Measurements from ENCODE around the gene USB1. TPM values are rescaled to one million over a fixed set of nuclear protein-coding genes. Genes with fewer than 3 reads are reported as not detected.

USB1 gene
- total RNA-seq, 1 donor from 2014 or later: 133 TPM

DNA sequence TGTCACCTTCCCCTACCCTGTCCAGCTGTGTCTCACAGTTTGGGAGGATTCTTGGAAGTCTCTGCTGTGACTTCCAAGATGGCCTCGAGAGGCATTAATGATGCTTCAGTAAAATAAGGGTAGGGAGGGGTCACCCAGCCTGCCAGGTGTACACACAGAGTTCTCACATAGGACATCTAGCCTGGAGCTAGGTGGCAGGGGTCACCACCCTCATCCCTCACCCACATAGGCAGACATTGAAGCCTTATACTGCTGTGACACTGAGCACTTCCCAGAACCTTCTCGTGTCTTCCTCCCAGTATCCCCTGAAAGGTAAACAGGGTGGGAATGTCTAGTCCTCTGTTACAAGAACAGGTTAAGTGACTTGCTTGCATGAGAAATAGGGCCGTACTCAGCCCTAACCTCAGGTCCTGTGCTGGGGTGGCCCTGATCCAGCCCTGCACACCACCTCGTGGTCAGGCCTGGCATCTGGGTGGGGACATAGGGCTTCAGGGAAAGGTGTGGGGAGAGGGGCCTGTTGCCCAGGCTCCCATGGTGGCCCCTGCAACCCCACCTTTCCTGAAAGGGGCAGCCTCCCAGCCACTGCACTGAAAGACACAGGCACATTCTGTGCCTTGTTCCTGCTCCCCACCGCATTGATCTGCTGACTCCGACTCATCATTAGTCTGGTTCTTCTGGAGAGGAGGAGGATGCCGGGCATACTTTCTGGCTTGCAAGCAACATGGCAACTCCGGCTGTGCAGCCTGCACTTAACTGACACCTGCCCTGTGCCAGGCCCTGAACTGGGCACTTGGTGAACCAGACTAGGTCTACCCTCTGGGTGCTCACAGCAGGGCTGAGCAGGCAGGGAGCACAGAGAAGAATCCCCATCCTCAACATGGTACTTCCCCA lies 20.7 kb downstream of the USB1 start:
- TF ChIP-seq, protein P1, sequence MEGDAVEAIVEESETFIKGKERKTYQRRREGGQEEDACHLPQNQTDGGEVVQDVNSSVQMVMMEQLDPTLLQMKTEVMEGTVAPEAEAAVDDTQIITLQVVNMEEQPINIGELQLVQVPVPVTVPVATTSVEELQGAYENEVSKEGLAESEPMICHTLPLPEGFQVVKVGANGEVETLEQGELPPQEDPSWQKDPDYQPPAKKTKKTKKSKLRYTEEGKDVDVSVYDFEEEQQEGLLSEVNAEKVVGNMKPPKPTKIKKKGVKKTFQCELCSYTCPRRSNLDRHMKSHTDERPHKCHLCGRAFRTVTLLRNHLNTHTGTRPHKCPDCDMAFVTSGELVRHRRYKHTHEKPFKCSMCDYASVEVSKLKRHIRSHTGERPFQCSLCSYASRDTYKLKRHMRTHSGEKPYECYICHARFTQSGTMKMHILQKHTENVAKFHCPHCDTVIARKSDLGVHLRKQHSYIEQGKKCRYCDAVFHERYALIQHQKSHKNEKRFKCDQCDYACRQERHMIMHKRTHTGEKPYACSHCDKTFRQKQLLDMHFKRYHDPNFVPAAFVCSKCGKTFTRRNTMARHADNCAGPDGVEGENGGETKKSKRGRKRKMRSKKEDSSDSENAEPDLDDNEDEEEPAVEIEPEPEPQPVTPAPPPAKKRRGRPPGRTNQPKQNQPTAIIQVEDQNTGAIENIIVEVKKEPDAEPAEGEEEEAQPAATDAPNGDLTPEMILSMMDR (IDR thresholded peaks at IDR 0.05): no peak
- peak overlapping the region; percentile 22 to 30 for H3K27ac ChIP-seq

DNA sequence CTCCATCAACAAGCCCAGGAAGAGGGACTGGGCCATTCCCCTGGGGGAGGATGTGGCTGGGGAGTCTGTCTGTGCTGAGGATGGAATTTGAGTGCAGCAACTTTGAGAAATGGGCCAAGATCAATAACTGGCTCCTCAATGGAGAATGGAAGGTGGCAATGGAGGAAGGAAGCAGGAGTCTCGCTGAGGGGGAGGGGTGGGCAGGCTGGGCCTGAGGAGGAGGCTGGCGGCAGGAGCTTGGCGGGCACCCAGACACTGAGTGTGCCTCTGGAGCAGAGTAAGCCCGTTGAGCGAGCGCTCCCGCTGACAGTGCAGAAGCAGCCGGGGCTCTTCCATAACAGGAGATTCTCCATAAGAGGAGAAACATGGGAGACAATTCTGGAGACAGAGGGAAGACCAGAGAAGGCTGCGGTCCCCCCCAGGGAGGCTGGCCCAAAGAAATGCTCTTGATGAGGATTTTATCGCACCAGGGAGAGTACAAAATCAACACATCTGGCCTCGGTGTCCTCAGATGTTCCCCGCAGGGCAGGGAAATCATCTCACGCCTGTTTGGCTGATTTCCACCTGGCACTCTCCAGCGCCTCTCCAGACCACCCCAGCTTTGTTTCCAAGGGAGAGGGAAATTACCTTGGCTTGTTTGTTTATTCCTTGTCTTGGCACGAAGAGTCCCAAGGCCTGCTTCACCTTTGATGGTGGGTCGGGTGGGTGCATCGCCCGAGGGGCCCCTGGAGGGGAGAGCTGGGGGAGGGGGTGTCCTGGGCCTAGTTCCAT lies 21.6 kb downstream of the USB1 start:
- Histone ChIP-seq H3K27me3 (no peaks in the 10 kb centered on the region), H3K4me1 (peaks cover 7 to 18% of the 10 kb centered on the region in 2 donors), H3K4me3 (no peak overlapping the region), H3K9me3 (no peaks in the 10 kb centered on the region), H3K36me3 (peaks cover 7 to 8% of the 10 kb centered on the region in 2 donors), H3K27ac (peak overlapping the region; percentile 22 to 30)
- DNase-seq (ENCODE audit: low spot score in 2 of 2): peak in 1 of 2 donors; percentile 80
- TF ChIP-seq, protein P1 (IDR thresholded peaks at IDR 0.05): no peak
- intact Hi-C loops (cut with DNase I): loop anchor here (10.0 kb wide), 2 partner anchors 232 to 462 kb away; no protein-coding TSS in a partner anchor

More for the DNA sequence above, 20.7 kb downstream of the USB1 start:
- no peak overlapping the region for H3K4me3 ChIP-seq
- H3K27me3 ChIP-seq: no peaks in the 10 kb centered on the region
- H3K4me1 ChIP-seq: peaks cover 7 to 15% of the 10 kb centered on the region in 2 donors
- H3K36me3 ChIP-seq: peaks cover 10 to 14% of the 10 kb centered on the region in 2 donors
- H3K9me3 ChIP-seq: no peaks in the 10 kb centered on the region
- intact Hi-C loops (cut with DNase I): loop anchor here (10.0 kb wide), 2 partner anchors 233 to 463 kb away; no protein-coding TSS in a partner anchor
- DNase-seq (ENCODE audit: low spot score in 2 of 2): no peak

DNA sequence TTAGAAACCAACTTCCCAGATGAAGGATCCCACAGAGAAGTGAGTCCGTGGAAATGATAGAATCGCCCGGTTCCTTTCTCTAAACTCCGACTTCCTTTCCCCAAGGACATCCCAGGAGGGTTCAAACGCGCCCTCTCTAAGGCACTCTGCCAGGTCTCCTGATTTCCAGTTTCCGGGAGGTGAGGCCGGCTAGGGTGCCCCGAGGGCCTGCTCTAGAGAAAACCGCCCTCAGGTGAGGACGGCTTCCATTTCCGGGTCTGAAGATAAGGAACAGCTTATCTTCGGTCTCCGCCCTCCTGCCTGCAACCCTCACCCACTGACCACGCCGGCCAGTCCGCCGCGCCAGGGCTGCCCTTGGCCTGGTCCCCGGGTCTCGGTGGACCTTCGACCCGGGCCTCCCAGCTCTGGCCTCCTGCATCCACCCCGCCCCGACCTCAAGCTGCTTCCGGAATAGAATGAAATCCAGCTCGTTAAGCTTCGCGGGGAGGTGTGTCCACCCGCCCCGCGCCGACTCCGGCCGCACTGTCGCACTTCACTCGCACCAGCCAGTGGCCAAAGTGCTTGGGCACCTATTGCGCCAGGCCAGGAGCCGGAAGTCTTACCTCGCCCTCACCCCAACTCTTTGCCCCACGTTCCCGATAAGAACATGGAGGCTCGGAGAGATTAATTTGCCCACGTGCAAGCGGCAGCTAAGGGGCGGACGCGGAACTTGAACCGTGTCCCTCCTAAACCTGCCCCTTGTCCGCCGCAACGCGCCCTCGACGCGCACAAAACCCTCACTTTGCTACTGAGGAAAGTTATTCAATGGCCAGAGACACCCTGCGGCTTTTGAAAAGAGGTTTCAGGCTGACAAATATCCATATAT lies 23.5 kb downstream of the USB1 start:
- peak overlapping the region in 1 of 2 donors; percentile 74 for H3K27ac ChIP-seq
- H3K27me3 ChIP-seq: no peaks in the 10 kb centered on the region
- H3K4me1 ChIP-seq: peaks cover 7 to 18% of the 10 kb centered on the region in 2 donors
- TF ChIP-seq, protein P1 (IDR thresholded peaks at IDR 0.05): no peak
- H3K9me3 ChIP-seq: no peaks in the 10 kb centered on the region
- no peak for DNase-seq (ENCODE audit: low spot score in 2 of 2)
- intact Hi-C loops (cut with DNase I): loop anchor here (2.0 to 10.0 kb wide), 3 partner anchors 174 to 460 kb away; partner anchors contain the start of gene CSNK2A2
- H3K36me3 ChIP-seq: no peaks in the 10 kb centered on the region
- peak overlapping the region; percentile 74 to 82 for H3K4me3 ChIP-seq

DNA sequence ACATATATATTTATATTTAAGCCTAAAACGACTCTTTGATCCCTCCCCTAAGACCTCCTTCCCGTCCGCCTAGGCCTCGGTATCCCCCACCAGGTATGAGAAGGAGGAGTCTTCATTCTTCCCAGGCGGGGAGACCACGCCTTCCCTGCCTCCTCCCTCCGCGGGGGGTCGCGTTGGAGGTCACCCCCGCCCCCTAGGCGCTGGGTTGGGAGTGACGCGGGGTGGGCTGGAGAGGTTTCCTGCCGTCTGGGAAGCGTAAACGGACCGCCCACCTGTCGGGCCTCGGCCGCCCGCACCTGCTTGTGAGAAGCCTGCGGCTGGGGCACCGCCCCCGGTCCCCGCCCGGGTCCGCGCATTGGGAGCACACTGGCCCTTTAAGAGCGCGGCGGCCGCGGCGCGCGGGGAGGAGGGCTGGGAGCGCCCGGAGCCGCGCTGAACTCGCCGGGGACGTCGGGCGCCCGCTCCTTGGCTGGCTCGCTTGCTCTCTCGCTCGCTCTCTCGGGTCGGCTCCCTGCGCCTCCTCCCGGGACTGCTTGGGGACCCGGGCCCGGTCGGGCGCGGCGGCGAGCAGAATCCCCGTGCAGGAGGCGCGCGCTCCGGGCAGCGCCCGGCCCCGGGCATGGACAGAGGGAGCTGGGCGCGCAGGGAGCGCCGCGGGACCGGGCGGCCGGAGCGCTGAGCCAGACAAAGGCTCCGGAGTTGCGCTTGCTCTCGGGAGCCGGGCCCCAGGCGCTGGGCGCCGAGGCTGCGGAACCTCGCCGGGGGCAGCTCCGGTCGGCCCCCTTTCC lies 24.3 kb downstream of the USB1 start, which contains the start of gene MMP15:
Gene MMP15 (plus strand): TSS at position 404 of the 788 bp plus-strand sequence. CDS start 597 bp downstream, outside the sequence.
- Histone ChIP-seq H3K4me1 (peaks cover 7 to 18% of the 10 kb centered on the region in 2 donors), H3K9me3 (no peaks in the 10 kb centered on the region), H3K4me3 (peak within 1 kb of the TSS; percentile 74 to 82), H3K27me3 (no peaks in the 10 kb centered on the region), H3K36me3 (no peaks in the 10 kb centered on the region), H3K27ac (peak within 1 kb of the TSS; percentile 73 to 74)
- TF ChIP-seq, protein P1 (IDR thresholded peaks at IDR 0.05): no peak
- intact Hi-C loops (cut with DNase I): loop anchor here (2.0 to 10.0 kb wide), 4 partner anchors 103 to 459 kb away; partner anchors contain the start of genes CFAP20 and CSNK2A2
- peak in 1 of 2 donors; percentile 78 for DNase-seq (ENCODE audit: low spot score in 2 of 2)

Measured in ascending aorta (tissue), 2 donors.